ENCODE results near the gene MTMR4.
"Not testable (repeated sequence)": the region's sequence is repeated elsewhere in the genome, so short reads cannot be mapped to it uniquely, and the experiment has no call there.

The MTMR4 gene

DNA sequence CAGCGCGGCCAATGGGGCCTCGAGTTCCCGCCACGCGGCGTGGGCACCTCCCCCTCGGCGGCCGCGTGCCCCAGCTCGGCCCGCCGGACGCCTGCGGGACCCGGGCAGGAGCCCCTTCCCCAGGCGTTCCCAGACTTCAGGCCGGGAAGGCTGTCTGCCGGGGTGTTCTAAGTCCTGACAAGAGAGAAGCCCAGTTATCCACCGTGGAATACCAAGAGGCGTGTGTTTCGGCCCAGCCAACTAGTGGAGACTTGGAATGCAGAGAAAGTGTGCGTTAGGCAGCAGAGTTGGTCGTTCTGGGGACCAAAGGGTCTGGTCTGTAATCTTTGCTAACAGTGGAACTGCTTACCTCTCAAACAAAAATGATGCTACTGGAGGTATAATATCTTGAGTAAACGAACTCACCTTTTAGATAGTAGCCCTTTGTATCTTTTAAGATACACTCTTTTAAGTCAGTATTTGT, 26.0 kb downstream of the MTMR4 start:
- DNase-seq: no peak

DNA sequence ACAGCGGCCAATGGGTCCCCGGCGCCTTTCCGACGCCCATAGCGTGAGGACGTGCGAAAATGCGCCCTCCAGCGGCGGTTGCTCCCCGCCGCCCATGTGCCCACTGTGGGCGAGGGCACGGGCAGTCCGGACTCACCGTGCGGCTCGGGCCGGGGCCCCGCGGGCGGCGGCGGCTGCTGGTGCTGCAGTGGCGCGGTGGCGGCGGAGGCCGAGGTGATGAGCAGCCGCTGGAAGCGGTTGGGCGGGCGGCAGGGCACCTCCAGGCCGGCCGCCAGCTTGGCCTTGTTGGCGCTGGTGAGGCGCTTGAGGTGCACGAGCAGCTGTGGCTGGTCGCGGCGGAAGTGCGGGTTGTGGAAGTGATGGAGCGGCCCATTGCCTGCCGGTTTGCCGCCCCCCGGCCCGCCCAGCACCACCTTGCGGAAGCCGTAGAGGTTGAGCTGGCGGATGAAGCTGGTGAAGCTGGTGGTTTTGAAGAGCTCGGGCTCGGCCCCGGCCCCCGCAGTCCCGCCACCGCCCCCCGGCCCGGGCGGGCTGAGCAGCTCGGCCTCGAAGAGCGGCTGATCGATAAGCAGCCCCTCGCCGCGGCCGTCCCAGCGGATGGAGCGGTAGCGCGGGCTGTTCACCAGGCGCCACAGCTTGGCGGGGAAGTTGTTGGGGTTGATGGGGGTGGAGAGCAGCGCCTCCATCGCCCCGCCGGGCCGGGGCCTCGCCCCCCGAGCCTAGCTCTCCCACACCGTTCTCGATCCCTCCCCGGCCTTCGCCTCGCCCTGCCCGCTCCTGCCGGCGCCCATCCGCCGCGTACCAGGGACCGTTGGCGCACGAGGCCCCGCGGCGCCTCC, 26.6 kb downstream of the MTMR4 start, which contains the start of gene HSF5:
Gene HSF5 (minus strand): TSS at position 820 of the 839 bp plus-strand sequence. CDS start 134 bp downstream, at position 686.
- no peak for DNase-seq

DNA sequence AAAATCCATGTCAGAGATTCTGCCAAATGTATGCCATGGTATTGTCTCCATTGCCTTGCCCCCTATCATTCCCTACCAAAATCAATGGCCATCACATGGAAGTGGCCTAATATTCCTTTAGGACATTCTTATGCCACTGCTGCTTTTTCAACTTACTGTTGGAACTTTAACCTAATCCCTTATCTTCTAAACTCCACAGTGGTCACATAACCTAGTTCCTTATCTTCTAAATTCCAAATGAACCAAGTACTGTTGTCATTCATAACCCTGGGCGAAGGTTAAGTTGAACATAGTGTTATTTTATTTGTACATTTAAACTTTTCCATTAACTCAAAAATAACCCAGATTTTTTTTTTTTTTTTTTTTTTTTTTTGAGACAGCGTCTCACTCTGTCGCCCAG, 29.8 kb downstream of the MTMR4 start:
- no peak for DNase-seq

GRCh38 chr17:58481798-58482197, 32.6 kb downstream of the MTMR4 start:
- DNase-seq: not testable (repeated sequence)

DNA sequence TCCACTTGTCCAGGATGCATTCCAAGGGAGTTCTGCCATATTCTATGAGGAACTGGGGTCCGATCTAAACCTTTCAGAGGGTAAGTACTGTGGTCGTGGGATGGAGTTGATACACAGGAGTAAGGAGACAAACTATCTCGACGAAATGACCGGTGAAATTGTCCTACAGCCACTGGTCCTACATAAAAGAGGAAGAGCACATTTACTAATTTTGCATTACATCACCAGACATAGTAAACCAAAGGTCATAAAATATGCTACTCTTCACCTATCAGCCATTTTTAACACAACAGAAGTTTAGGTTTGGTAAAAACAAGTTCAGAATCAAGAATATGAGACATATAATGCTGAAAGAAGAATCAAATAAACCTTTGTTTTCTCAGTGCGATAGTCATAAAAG, 34.3 kb downstream of the MTMR4 start:
- DNase-seq: no peak

DNA sequence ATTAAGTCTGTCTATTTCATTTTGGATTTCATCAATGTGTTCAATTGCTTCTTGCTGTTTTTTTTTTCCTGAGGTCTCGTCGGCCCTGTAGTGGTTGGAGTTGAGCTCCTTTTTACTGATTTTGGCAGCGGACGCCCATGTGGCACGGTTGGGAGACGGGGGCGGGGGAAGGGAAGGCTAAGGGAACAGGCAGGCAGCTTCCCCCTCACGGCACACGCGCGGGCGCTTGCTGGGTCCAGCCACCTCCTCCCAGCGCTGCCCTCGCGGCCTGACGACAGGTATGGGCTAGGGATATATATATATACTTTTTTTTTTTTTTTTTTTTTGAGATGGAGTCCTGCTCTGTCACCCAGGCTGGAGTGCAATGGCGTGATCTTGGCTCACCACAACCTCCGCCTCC, 37.6 kb downstream of the MTMR4 start:
- DNase-seq: no peak

DNA sequence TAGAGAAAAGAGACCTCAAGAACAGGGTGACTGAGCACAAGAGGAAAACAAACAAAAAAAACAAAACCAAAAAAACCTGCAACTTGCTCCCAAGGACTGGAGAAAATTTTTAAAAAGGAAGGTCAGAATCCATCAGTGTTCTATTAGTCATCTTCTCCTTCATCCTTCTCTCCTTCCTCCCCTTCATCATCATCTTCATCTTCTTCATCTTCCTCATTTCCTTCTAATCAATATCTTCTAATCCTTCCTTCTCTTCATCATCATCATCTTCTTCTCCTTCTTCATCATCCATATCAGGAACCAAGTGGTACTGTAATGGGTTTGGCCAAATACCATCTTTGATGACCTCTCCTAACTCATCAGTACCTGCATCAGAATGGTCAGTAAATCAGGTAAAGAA, 38.5 kb downstream of the MTMR4 start:
- no peak for DNase-seq

DNA sequence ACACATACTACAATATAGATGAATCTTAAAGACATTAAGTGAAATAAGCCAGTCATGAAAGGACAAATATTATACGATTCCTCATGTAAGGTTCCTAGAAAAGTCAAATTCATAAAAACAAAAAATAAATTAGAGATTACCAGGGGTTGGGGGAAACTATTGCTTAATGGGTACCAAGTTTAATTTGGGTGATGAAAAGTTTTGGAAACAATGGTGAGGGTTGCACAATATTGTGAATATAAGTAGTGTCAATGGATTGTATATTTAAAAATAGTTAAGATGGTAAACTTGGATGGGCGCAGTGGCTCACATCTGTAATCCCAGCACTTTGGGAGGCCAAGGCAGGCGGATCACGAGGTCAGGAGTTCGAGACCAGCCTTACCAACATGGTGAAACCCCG, 44.1 kb downstream of the MTMR4 start:
- DNase-seq: no peak

- no peak for DNase-seq
These were observed 45.5 kb downstream of the MTMR4 start for GRCh38 chr17:58468944-58469343.

- DNase-seq: no peak
These were observed 58.9 kb downstream of the MTMR4 start for GRCh38 chr17:58455491-58455890.

GRCh38 chr17:58452738-58453137, 61.7 kb downstream of the MTMR4 start:
- no peak for DNase-seq

GRCh38 chr17:58447039-58447975, 67.1 kb downstream of the MTMR4 start:
- peak; percentile 11 for DNase-seq

GRCh38 chr17:58446086-58446485, 68.4 kb downstream of the MTMR4 start:
- no peak for DNase-seq

All from NCI-H524 treated with DMSO at 0.1 percent for 48 hours (cell line).